NCI-H1436 (cell line): Measurements from ENCODE around the gene SYP.
A peak's percentile ranks its signal among the peaks of the same experiment; 100 is the strongest.

Experiments used
- DNase-seq: peaks from one replicate; lab custom pipeline; 2025; lab: John Stamatoyannopoulos, UW

Gene SYP

DNA sequence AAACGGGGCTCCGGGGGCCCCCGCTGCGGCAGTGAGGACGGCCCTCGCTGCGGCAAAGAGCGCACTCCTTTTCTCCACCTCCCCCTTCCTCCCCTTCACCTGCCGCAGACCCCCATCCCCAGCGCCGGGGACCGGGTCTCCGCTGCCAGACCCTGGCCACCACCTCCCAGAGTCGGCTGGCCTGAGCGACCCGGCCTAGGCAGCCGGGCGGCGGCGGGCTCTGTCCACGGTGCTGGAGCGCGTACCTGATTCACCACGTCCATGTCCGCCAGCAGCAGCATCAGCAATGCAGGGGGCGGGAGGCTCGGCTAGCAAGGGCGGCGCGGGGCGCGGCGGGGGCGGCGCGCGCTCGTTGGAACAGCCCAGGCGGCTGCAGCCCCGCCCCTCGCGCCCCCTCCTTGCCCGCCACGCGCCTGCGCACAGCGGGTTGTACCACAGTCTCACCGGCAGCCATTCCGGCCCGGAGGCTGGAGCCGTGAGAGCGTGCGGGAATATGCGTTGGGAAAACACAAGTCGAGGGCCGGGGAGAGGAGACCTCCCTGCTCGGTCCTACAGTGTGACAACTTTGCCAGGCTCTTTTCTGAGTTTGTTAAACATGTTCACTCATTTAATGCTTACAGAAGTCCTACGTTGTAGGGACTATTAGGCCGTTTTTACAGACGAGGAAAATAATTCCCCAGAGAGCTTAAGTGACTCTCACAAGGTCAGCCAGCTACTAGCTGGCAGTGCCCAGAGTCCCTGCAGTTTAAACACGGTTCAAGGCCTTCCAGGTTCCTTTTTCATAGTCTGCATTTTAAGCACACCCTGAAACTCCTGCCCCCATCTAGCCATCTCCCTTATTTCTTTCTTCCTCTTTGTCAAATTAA lies at the start of gene SYP:
Gene SYP (minus strand): TSS at position 288 of the 866 bp plus-strand sequence. CDS start 7 bp downstream, at position 281.
- peak; percentile 76 for DNase-seq

DNA sequence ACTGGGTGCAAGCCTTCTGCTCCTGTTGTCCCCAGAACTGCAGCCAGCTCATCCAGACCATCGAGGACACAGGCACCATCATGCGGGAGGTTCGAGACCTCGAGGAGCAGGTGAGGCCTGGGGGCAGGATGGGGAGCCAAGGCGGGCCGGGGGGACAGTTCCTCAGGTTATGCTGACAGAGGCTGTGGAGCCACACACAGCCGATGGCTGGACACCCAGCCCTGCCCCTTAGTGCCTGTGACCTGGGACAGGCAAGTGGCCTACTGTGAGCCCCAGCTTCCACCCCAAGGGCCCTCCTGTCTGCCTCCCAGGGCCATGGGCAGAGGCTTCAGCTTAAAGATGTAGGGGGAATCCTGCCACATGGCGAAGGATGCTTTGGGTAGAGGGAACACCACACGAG lies 49.6 kb upstream of the SYP start:
- DNase-seq: no peak

DNA sequence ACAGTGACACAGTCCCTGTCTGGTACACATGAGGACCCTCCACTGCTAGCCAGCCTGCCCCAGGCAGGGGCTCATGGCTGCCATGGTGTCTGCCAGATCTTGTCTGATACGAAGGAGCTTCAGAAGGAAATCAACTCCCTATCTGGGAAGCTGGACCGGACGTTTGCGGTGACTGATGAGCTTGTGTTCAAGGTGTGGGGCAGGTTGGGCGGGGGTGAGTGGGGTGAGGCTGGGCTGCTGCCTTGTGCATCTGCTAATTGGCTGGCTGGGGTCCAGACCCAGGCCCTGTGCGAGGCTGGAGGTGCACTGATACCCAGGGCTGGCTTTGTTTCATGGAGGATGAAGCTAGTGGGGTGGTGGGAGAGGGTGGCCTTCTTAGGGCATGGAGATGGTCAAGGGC lies 49.1 kb upstream of the SYP start:
- no peak for DNase-seq

- no peak for DNase-seq
Observed at GRCh38 chrX:49247916-49248811, 48.2 kb upstream of the SYP start.

GRCh38 chrX:49247346-49247745 lies 47.4 kb upstream of the SYP start:
- DNase-seq: no peak

- DNase-seq: no peak
Observed at GRCh38 chrX:49246541-49246940, 46.5 kb upstream of the SYP start.

- no peak for DNase-seq
Observed at GRCh38 chrX:49244207-49244606, 44.2 kb upstream of the SYP start.

DNA sequence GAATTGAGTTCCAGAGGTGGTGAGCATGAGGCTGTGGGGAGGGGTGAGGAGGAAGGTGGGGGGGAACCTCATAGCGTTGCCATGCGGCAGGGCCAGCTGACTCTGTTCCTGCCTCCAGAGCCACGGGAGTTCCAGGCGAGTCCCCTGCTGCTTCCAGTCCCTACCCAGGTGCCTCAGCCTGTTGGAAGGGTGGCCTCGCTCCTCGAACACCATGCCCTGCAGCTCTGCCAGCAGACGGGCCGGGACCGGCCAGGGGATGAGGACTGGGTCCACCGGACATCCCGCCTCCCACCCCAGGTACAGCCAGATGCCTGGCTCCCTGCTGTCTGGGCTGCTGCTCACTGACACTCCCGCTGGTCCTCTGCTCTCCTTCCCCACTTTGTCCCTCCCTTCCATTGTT lies 43.2 kb upstream of the SYP start:
- no peak for DNase-seq

GRCh38 chrX:49242545-49243066 lies 42.6 kb upstream of the SYP start:
- no peak for DNase-seq

DNA sequence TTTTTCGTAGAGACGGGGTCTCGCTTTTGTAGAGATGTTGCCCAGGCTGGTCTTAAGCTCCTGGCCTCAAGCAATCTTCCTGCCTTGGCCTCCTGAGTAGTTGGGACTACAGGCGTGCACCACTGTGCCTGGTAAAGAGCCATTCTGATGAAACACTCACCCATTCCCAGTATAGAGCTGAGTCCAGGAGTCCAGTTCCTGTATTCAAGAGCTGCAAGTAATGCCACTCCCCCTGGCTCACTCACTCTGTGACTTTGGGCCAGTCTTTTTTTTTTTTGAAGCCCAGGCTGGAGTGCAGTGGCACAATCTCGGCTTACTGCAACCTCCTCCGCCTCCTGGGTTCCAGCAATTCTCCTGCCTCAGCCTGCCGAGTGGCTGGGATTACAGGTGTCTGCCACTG lies 38.7 kb upstream of the SYP start:
- no peak for DNase-seq

GRCh38 chrX:49237060-49237459 lies 37.1 kb upstream of the SYP start:
- DNase-seq: no peak

- DNase-seq: no peak
Observed at GRCh38 chrX:49233887-49234555, 34.0 kb upstream of the SYP start.

DNA sequence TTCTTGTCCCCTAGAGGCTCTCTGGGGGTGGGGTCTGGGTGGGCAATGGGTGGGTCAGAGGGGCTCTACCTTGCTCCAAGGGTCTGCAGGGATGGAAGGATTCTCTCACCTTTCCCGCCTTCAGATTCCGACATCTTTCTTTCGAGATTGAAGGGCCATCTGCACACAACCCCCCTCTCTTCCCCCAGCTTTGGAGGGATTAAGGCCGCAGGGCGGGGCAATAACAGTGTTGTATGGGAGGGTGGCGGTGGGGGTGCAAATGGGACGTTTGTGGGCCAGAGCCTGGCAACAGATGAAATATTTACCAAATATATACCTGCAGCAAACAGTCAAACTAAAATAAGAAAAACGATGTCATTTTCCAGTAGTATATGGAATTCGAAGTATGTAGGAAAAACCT lies 33.2 kb upstream of the SYP start, which contains the start of gene CACNA1F:
Gene CACNA1F (minus strand): TSS at position 165 of the 400 bp plus-strand sequence. CDS start 31 bp downstream, at position 134.
- no peak for DNase-seq

DNA sequence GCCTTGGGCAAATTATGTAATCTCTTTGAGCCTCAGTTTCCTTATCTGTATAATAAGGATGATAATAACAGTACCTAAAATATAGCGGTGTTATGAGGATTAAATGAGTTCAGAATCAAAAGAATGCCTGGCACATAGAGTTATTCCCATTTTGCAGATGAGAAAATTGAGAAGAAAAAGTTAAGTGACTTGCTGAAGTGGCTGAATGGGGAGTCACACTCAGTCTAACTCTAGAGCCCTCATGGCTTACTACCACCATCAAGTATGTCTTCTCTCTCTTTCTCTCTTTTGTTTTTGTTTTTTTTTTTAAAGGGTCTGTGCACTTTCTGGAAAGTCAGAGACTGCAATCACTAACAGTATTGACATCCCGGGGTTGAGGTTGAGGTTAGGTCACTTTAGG lies 32.5 kb upstream of the SYP start:
- DNase-seq: no peak

- DNase-seq: no peak
Observed at GRCh38 chrX:49231333-49232000, 31.5 kb upstream of the SYP start.

DNA sequence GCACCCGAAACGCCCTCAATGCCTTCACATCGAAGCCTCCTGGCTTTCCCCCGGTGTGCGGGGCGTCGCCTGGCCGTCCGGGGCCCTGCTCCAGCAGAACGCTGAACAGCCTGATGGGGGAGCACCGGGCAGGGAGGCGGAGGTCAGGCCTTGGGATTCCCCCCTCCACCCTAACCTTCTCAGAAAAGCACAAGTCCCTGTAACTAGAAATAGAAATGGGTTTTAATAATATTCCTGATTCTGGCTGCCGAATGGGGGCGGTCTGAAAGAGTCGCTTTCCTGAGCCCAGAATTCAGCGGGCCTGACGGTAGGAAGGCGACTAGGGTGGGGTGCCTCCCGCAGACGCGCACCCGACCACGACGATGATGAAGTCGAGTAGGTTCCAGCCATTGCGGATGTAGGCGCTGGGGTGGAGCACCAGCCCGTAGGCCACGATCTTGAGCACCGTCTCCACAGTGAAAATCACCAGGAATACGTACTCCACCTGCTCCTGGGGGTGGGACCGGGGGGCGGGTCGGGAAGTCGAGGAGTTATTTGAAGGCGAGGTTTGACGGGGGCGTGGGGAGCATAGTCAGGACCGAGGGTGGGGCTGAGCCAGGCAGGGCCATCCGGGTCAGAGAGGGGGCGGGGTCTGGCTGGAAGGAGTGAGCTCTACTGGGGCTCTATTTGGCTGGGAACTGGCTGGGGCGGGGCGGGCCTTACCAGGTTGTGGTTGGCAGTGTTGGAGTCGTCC lies 30.7 kb upstream of the SYP start:
- peak; percentile 43 for DNase-seq

DNA sequence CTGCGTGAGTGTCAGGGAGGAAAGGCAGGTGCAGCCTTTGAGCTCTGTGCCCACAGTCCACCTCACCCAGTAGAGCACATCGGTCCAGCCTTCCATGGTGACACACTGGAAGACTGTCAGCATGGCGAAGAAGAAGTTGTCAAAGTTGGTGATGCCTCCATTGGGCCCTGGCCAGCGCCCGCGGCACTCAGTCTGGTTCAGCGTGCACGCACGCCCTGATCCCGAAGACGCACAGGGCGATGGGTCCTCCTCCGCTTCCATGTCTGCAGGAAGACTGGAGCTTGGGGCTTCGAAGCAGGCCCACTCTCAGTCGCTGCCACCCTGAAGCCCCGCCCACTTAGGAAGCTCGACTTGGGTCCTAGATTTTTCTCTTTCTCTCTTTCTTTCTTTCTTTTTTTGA lies 28.2 kb upstream of the SYP start:
- DNase-seq: no peak

DNA sequence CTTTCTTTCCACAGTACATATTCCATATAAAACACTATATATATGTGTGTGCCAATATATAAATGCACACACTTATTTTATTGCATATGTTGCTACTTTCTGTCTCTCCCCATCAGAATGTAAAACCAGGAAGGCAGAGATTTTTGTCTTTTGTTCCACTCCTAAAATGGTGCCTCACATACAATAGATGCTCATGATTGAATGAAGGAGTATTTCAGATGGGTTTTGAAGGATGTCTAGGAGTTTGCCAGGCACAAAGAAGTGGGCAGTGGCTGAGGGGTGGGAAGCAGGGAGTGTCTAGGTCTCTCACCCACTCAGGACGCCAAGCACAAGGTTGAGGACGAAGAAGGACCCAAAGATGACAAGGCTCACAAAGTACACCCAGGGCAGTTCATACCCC lies 27.7 kb upstream of the SYP start:
- no peak for DNase-seq

DNA sequence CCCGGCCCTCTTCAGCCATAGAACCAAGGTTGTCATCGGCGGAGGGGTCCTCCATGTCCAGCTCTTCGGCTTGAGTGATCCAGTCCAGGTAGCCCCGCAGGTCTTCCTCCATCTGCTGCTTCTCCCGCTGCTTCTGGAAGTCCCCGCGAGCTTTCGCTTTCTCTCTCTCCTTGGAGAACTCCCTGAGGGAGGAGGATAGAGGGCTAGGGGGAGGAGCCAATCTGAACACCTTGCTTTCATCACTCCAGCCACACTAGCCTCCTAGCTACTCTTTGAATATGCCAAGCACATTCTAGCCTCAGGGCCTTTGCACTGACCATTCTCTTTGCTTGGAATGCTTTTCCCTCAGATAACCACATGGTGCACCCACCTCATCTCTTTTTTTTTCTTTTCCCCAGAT lies 27.0 kb upstream of the SYP start:
- DNase-seq: no peak

DNA sequence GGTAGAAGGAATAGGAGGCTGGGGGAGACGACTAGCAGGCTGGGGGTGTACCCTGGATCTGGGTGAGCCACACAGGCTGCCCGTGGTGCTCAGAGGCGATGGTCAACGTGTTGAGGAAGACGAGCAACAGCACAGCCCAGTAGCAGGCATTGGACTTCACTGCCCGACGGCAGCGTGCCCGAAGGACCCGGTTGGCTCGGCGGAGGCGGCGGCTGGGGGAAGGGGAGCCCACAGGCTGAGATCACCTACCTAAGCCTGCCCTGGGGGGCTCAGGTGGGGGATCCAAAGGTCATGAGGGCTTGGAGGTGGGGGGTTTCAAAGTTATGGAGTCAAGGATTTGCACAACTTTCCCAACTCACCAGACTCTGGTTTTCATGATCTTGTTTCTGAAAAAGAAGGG lies 25.9 kb upstream of the SYP start:
- DNase-seq: no peak

GRCh38 chrX:49221868-49222267 lies 21.9 kb upstream of the SYP start:
- DNase-seq: no peak
